RWPE2 (cell line): ENCODE results near the gene CCNF.
A peak's percentile ranks its signal among the peaks of the same experiment; 100 is the strongest.

ENCODE experiments used
- ATAC-seq: fragments of 200-7000 bp; cut with Tn5 transposase; 3 replicates; pipeline ENCODE4 v1.9.1; 2021; ENCODE audit warnings: low read depth
- DNase-seq: peaks from one replicate; pipeline ENCODE4 v3.0.0-alpha.2; 2020; ENCODE audit warnings: low spot score
- H3K27ac ChIP-seq: fragments of 450-650 bp; 2 replicates; pipeline ENCODE4 v1.5.1; 2017; ENCODE audit warnings: mild to moderate bottlenecking; ENCODE audit not compliant: poor library complexity, severe bottlenecking
- H3K27me3 ChIP-seq: fragments of 250-450 bp; sonication (Bioruptor Pico); 2 replicates; pipeline ENCODE4 v1.5.1; 2021; ENCODE audit warnings: mild to moderate bottlenecking, moderate library complexity; ENCODE audit not compliant: insufficient read depth, poor library complexity, severe bottlenecking
- H3K36me3 ChIP-seq: fragments of 250-450 bp; sonication (Bioruptor Pico); 2 replicates; pipeline ENCODE4 v1.5.1; 2020; ENCODE audit warnings: low read depth, mild to moderate bottlenecking, moderate library complexity
- H3K4me1 ChIP-seq: fragments of 250-450 bp; sonication (Bioruptor Pico); 2 replicates; pipeline ENCODE4 v1.5.1; 2021; ENCODE audit warnings: mild to moderate bottlenecking, moderate library complexity; ENCODE audit not compliant: insufficient read depth, poor library complexity, severe bottlenecking
- H3K4me3 ChIP-seq: fragments of 250-450 bp; sonication (Bioruptor Pico); 2 replicates; pipeline ENCODE4 v1.5.1; 2021; ENCODE audit warnings: mild to moderate bottlenecking, moderate library complexity; ENCODE audit not compliant: severe bottlenecking
- H3K9me3 ChIP-seq: fragments of 250-450 bp; sonication (Bioruptor Pico); 2 replicates; pipeline ENCODE4 v1.5.1; 2021; ENCODE audit warnings: mild to moderate bottlenecking, moderate library complexity; ENCODE audit not compliant: severe bottlenecking
- CTCF ChIP-seq: fragments of 450-650 bp; IDR thresholded peaks from one replicate; pipeline ENCODE4 v1.5.1; 2017; ENCODE audit warnings: mild to moderate bottlenecking, moderate library complexity; ENCODE audit not compliant: poor library complexity, severe bottlenecking

The CCNF gene

DNA sequence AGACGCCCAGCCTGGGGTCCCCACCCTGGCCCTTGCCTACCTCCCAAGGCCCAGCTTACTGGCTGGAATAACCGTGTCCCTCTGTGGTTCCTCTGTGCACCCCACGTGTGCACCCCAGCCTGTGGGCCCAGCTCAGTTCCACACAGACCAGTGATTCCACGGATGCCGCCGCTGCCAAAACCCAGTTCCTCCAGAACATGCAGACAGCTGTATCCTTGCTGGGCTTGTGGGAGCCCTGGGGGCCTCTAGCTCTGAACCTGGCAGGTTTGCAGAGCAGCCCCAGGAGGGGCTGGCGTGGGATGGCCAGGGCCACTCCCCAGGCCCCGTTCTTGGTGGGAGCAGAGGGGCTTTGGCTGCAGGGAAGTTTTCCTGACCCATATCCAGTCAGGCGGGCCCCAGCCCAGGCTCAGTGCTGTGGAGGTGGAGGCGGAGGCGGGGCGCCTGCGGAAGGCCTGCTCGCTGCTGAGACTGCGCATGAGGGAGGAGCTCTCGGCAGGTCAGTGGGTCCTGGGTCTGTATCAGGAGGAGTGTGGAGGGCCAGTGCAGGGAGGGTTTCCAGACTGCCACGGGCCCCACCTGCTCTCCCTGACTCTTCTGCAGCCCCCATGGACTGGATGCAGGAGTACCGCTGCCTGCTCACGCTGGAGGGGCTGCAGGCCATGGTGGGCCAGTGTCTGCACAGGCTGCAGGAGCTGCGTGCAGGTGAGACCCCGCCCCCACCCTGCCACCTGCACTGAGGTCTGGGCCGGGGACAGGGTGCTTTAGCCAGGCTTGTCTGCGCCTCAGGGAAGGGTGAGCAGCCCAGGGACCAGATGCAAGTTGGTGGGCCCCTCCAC is 33.0 kb downstream of the CCNF start:
- no peaks in the 10 kb centered on the region for H3K9me3 ChIP-seq
- no peaks in the 10 kb centered on the region for H3K27me3 ChIP-seq
- H3K4me3 ChIP-seq: no peak overlapping the region
- H3K4me1 ChIP-seq: no peaks in the 10 kb centered on the region
- DNase-seq (no peak), ATAC-seq (no peak)
- H3K27ac ChIP-seq: no peak overlapping the region
- no peak for TF ChIP-seq CTCF
- peaks cover 6% of the 10 kb centered on the region for H3K36me3 ChIP-seq

GRCh38 chr16:2464333-2464732 is 35.1 kb downstream of the CCNF start:
- no peak for TF ChIP-seq CTCF
- Histone ChIP-seq H3K36me3 (peaks cover 4% of the 10 kb centered on the region; the same call in 1 of the 2 replicates), H3K27me3 (no peaks in the 10 kb centered on the region), H3K27ac (no peak overlapping the region), H3K4me1 (no peaks in the 10 kb centered on the region), H3K4me3 (no peak overlapping the region), H3K9me3 (no peaks in the 10 kb centered on the region)
- DNase-seq (no peak), ATAC-seq (no peak)

DNA sequence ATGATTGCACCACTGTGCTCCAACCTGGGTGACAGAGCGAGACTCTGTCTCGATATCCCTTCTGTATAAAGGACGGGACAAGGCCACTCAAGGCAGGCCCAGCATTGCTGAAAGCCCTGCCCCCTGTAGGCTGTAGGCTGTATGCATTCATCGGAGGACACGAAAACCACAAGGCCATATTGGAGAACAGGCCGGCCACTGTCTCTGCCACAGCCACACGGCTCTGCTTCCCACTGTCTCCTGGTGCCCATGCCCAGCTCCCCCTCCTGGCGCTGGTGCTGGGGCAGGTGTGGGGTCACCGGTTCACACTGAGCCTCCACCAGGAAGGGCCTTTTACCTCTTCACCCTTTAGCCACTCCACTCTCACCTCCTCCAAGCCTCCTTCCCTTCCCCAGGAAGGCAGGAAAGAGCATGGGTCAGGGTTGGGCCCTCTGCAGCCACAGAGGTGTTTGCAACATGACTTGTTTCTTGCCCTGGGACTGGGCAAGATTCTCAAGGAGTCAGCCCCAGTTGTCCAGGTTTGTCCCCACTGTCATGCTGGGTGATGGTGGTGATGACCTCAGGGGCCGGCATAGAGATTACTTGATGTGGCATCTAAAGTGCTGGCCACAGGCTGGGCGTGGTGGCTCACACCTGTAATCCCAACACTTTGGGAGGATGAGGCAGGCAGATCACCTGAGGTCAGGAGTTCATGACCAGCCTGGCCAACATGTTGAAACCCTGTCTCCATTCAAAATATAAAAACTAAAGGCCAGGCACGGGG is 36.6 kb downstream of the CCNF start:
- no peaks in the 10 kb centered on the region for H3K4me1 ChIP-seq
- no peaks in the 10 kb centered on the region for H3K9me3 ChIP-seq
- no peak overlapping the region for H3K4me3 ChIP-seq
- H3K36me3 ChIP-seq: peaks cover 4% of the 10 kb centered on the region; the same call in 1 of the 2 replicates
- no peak overlapping the region for H3K27ac ChIP-seq
- no peaks in the 10 kb centered on the region for H3K27me3 ChIP-seq
- no peak for TF ChIP-seq CTCF
- DNase-seq (no peak), ATAC-seq (no peak)

DNA sequence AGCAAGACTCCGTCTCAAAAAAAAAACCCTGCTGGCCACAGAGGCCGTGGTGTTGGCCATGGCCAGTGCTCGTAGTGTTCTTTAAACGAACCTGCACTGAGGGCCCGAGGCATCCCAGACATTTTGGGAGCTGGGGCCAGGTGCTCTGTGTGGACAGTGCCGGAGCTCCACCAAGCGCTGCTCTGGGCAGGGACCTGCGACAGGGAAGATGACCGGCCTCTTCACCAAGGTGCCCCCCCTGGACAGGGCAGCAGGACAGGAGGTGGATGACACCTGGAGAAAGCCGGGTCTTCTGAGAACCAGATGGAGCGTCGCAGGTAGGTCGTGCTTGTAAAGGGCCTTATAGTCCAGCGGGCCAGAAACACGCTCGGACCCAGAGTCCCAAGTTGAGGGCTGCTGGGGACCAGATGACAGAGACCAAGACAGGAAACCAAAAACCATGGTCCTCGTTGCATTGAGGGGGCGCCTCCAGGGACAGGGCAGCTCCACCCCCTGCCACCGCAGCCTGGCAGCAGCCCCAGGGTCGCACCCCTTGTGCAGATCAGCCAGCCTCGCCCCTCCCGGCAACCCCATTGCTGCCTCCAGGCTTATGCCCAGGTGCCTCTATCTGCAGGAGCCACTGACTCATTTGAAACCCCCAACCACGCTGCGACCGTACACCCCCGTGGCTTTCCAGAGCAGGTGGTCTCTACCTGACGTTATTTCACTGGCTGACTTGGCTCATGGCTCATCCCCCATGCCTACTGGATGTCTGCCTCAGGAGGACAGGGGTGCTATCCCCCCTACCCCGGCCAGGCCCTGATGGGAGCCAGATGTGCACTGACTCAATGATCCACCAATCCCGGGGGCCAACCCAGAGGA is 37.6 kb downstream of the CCNF start:
- H3K36me3 ChIP-seq: no peaks in the 10 kb centered on the region
- peaks cover under 1% of the 10 kb centered on the region for H3K27me3 ChIP-seq
- H3K9me3 ChIP-seq: no peaks in the 10 kb centered on the region
- no peak for TF ChIP-seq CTCF
- peak overlapping the region; percentile 52 for H3K4me3 ChIP-seq
- no peaks in the 10 kb centered on the region for H3K4me1 ChIP-seq
- H3K27ac ChIP-seq: no peak overlapping the region
- ATAC-seq (no peak), DNase-seq (no peak)
